ENCODE data around the gene XPO4.
"Not testable (repeated sequence)": the region's sequence is repeated elsewhere in the genome, so short reads cannot be mapped to it uniquely, and the experiment has no call there.

Gene XPO4

DNA sequence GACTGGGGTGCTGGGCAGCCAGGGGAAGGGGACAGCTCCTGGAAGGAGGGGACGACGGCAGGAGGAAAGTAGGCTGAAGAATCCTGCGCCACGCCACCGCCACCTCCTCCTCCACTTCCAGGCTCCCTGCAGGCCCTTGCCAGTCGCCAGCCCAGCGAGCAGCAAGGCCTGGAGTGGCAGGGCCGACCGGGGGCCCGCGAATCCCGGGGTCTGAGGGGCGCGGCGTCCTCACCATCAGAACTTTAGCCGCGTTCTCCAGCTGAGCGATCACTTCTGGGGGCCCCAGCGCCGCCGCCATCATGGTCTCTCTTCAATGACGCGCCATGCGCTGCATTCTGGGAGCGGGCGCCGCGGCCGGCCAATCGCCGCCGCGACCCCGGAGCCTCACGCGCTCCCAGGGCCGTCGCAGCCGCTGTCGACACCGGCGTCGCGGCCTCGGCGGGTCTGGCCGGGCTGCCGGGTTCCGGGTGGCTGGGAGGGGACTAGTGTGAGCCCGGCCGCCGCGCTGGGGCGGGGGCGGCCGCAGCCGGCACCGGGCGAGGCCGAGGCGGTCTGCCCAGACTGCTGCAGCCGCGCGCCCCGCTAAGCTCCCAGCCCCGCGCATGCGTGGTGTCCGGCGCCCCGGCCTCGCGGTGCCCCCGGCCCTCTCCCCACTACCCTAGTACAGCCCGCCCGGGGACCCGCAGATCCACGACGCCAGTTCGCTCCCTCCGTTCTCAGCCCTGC, at the start of gene XPO4:
TSS of gene XPO4 (minus strand) at position 309 of the 726 bp plus-strand sequence. CDS start at position 301, 8 bp downstream.
- Histone ChIP-seq H3K9me3 (ENCODE audit: control insufficient read depth, low read length) (no peaks in the 10 kb centered on the region), H3K27me3 (ENCODE audit: control insufficient read depth, insufficient read depth, low read length) (no peaks in the 10 kb centered on the region), H3K36me3 (ENCODE audit: control insufficient read depth, insufficient read depth, low read length) (no peaks in the 10 kb centered on the region), H3K4me3 (ENCODE audit: low read length) (peak within 1 kb of the TSS; percentile 71), H3K9ac (ENCODE audit: low read length) (peak within 1 kb of the TSS; percentile 86), H3K4me1 (ENCODE audit: control insufficient read depth, insufficient read depth, low read length) (no peaks in the 10 kb centered on the region)

- H3K27me3 ChIP-seq (ENCODE audit: control insufficient read depth, insufficient read depth, low read length), result peaks cover 11% of the 10 kb centered on the region
- not testable (repeated sequence) for H3K9ac ChIP-seq (ENCODE audit: low read length); H3K9me3 ChIP-seq (ENCODE audit: control insufficient read depth, low read length); H3K4me3 ChIP-seq (ENCODE audit: low read length); H3K4me1 ChIP-seq (ENCODE audit: control insufficient read depth, insufficient read depth, low read length); H3K36me3 ChIP-seq (ENCODE audit: control insufficient read depth, insufficient read depth, low read length)
Observed at GRCh38 chr13:20948001-20948400, 45.5 kb upstream of the XPO4 start.

- Histone ChIP-seq H3K9ac (ENCODE audit: low read length) (no peak overlapping the region), H3K9me3 (ENCODE audit: control insufficient read depth, low read length) (no peaks in the 10 kb centered on the region), H3K4me1 (ENCODE audit: control insufficient read depth, insufficient read depth, low read length) (peaks cover 8% of the 10 kb centered on the region), H3K4me3 (ENCODE audit: low read length) (no peak overlapping the region), H3K27me3 (ENCODE audit: control insufficient read depth, insufficient read depth, low read length) (peaks cover 11% of the 10 kb centered on the region), H3K36me3 (ENCODE audit: control insufficient read depth, insufficient read depth, low read length) (no peaks in the 10 kb centered on the region)
Observed at GRCh38 chr13:20945952-20946383, 43.4 kb upstream of the XPO4 start.

DNA sequence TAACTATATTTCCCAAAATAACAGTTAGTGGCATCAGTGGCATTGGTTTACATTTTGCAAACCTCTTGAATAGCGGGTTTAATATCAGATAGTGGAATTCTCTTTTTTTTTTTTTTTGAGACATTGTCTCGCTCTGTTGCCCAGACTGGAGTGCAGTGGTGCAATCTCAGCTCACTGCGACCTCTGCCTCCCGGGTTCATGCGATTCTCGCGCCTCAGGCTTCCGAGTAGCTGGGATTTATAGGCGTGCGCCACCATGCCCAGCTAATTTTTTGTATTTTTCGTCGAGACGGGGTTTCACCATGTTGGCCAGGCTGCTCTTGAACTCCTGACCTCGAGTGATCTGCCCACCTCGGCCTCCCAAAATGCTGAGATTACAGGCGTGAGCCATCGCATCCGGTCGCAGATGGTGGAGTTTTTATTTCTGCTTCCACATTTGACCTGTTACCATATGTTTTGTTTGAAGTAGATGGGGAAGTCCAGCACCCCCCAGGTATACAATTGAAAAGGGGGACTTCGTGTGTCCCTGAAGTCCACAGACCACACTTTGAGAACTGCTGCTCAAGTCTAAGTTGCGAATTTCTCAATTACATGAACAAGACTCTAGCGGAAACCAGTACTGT, 40.5 kb upstream of the XPO4 start:
- no peaks in the 10 kb centered on the region for H3K36me3 ChIP-seq (ENCODE audit: control insufficient read depth, insufficient read depth, low read length)
- H3K4me3 ChIP-seq (ENCODE audit: low read length), result no peak overlapping the region
- H3K9me3 ChIP-seq (ENCODE audit: control insufficient read depth, low read length), result no peaks in the 10 kb centered on the region
- H3K27me3 ChIP-seq (ENCODE audit: control insufficient read depth, insufficient read depth, low read length), result peaks cover 11% of the 10 kb centered on the region
- H3K9ac ChIP-seq (ENCODE audit: low read length), result no peak overlapping the region
- peaks cover 8% of the 10 kb centered on the region for H3K4me1 ChIP-seq (ENCODE audit: control insufficient read depth, insufficient read depth, low read length)

DNA sequence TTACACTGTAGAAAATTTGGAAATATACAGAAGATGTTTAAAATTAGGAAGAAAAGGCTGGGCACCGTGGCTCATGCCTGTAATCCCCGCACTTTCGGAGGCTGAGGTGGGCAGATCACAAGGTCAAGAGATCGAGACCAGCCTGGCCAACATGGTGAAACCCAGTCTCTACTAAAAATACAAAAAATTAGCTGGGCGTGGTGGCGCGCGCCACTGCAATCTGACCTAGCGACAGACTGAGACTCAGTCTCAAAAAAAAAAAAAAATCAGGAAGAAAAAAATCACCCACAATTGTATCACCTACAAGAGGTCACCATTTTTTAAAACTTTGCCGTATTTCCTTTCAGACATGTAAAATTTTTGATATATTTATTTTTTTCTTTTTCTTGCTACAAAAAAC, 38.0 kb upstream of the XPO4 start:
- not testable (repeated sequence) for H3K4me3 ChIP-seq (ENCODE audit: low read length); H3K4me1 ChIP-seq (ENCODE audit: control insufficient read depth, insufficient read depth, low read length); H3K27me3 ChIP-seq (ENCODE audit: control insufficient read depth, insufficient read depth, low read length); H3K9me3 ChIP-seq (ENCODE audit: control insufficient read depth, low read length); H3K9ac ChIP-seq (ENCODE audit: low read length); H3K36me3 ChIP-seq (ENCODE audit: control insufficient read depth, insufficient read depth, low read length)

GRCh38 chr13:20940083-20940482, 37.5 kb upstream of the XPO4 start:
- H3K9ac ChIP-seq (ENCODE audit: low read length), result no peak overlapping the region
- H3K27me3 ChIP-seq (ENCODE audit: control insufficient read depth, insufficient read depth, low read length), result peaks cover 3% of the 10 kb centered on the region
- H3K9me3 ChIP-seq (ENCODE audit: control insufficient read depth, low read length), result no peaks in the 10 kb centered on the region
- peaks cover 5% of the 10 kb centered on the region for H3K4me1 ChIP-seq (ENCODE audit: control insufficient read depth, insufficient read depth, low read length)
- H3K4me3 ChIP-seq (ENCODE audit: low read length), result no peak overlapping the region
- H3K36me3 ChIP-seq (ENCODE audit: control insufficient read depth, insufficient read depth, low read length), result no peaks in the 10 kb centered on the region

GRCh38 chr13:20939662-20940061, 37.1 kb upstream of the XPO4 start:
- Histone ChIP-seq H3K4me1 (ENCODE audit: control insufficient read depth, insufficient read depth, low read length) (peaks cover 5% of the 10 kb centered on the region), H3K9ac (ENCODE audit: low read length) (no peak overlapping the region), H3K4me3 (ENCODE audit: low read length) (no peak overlapping the region), H3K36me3 (ENCODE audit: control insufficient read depth, insufficient read depth, low read length) (no peaks in the 10 kb centered on the region), H3K27me3 (ENCODE audit: control insufficient read depth, insufficient read depth, low read length) (no peaks in the 10 kb centered on the region), H3K9me3 (ENCODE audit: control insufficient read depth, low read length) (no peaks in the 10 kb centered on the region)

GRCh38 chr13:20938302-20938701, 35.8 kb upstream of the XPO4 start:
- no peak overlapping the region for H3K9ac ChIP-seq (ENCODE audit: low read length)
- H3K4me1 ChIP-seq (ENCODE audit: control insufficient read depth, insufficient read depth, low read length), result no peaks in the 10 kb centered on the region
- no peak overlapping the region for H3K4me3 ChIP-seq (ENCODE audit: low read length)
- no peaks in the 10 kb centered on the region for H3K36me3 ChIP-seq (ENCODE audit: control insufficient read depth, insufficient read depth, low read length)
- H3K27me3 ChIP-seq (ENCODE audit: control insufficient read depth, insufficient read depth, low read length), result no peaks in the 10 kb centered on the region
- H3K9me3 ChIP-seq (ENCODE audit: control insufficient read depth, low read length), result no peaks in the 10 kb centered on the region

GRCh38 chr13:20927596-20928257, 25.2 kb upstream of the XPO4 start:
- no peak overlapping the region for H3K9ac ChIP-seq (ENCODE audit: low read length)
- H3K36me3 ChIP-seq (ENCODE audit: control insufficient read depth, insufficient read depth, low read length), result no peaks in the 10 kb centered on the region
- H3K4me1 ChIP-seq (ENCODE audit: control insufficient read depth, insufficient read depth, low read length), result no peaks in the 10 kb centered on the region
- no peak overlapping the region for H3K4me3 ChIP-seq (ENCODE audit: low read length)
- no peaks in the 10 kb centered on the region for H3K9me3 ChIP-seq (ENCODE audit: control insufficient read depth, low read length)
- no peaks in the 10 kb centered on the region for H3K27me3 ChIP-seq (ENCODE audit: control insufficient read depth, insufficient read depth, low read length)

GRCh38 chr13:20925395-20925790, 22.8 kb upstream of the XPO4 start:
- not testable (repeated sequence) for H3K4me3 ChIP-seq (ENCODE audit: low read length); H3K27me3 ChIP-seq (ENCODE audit: control insufficient read depth, insufficient read depth, low read length); H3K4me1 ChIP-seq (ENCODE audit: control insufficient read depth, insufficient read depth, low read length); H3K36me3 ChIP-seq (ENCODE audit: control insufficient read depth, insufficient read depth, low read length); H3K9ac ChIP-seq (ENCODE audit: low read length); H3K9me3 ChIP-seq (ENCODE audit: control insufficient read depth, low read length)

DNA sequence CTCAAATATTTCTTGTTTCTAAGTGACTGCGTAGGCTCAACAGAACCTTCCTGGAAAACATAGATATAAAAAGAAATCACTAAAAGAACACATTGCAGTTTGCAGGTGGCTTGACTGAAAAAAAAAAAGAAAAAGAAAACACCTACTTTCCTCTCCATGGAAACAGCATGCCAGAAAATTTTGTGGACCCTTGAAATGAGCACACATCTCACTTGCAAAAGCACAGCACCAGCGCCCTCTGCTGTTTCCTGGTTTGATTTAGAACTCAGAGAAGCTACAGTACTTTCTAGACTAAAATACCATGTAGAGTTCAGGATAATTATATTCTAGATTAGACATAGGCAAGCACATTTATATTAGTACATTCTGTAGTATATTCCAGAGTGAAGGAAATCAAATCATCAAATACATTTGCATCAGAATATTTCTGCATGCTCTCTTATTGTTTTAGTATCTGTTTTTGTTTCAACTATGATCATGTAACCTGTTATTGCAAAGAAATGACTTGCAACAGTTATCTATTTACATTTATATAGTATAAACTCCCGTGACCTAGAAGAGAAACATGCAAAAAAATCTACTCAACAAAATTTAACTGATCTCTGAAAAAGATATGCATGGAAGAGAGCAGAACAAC, 22.3 kb upstream of the XPO4 start:
- no peaks in the 10 kb centered on the region for H3K36me3 ChIP-seq (ENCODE audit: control insufficient read depth, insufficient read depth, low read length)
- H3K27me3 ChIP-seq (ENCODE audit: control insufficient read depth, insufficient read depth, low read length), result no peaks in the 10 kb centered on the region
- H3K4me3 ChIP-seq (ENCODE audit: low read length), result no peak overlapping the region
- H3K9ac ChIP-seq (ENCODE audit: low read length), result no peak overlapping the region
- H3K4me1 ChIP-seq (ENCODE audit: control insufficient read depth, insufficient read depth, low read length), result no peaks in the 10 kb centered on the region
- no peaks in the 10 kb centered on the region for H3K9me3 ChIP-seq (ENCODE audit: control insufficient read depth, low read length)

DNA sequence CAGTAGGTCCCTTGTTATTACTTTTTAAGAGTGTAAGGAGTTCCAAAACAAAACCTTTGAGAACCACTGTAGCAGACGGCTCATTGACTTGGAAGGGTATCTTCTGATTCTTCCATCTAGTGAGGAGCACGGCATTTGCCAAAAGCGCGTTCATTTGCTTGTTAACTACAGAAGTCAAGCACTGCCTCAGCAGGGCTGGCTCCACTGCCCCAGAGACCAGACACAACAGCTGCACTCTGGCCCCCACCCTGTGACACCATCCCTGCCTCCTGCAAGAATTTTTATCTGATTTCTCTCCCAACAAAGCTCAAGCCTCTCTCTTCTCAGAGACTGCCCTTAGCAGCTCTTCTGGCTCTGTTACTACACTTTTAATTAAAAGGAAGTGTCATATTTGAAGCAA, 20.7 kb upstream of the XPO4 start:
- no peaks in the 10 kb centered on the region for H3K4me1 ChIP-seq (ENCODE audit: control insufficient read depth, insufficient read depth, low read length)
- no peaks in the 10 kb centered on the region for H3K9me3 ChIP-seq (ENCODE audit: control insufficient read depth, low read length)
- H3K4me3 ChIP-seq (ENCODE audit: low read length), result no peak overlapping the region
- no peaks in the 10 kb centered on the region for H3K36me3 ChIP-seq (ENCODE audit: control insufficient read depth, insufficient read depth, low read length)
- H3K27me3 ChIP-seq (ENCODE audit: control insufficient read depth, insufficient read depth, low read length), result no peaks in the 10 kb centered on the region
- no peak overlapping the region for H3K9ac ChIP-seq (ENCODE audit: low read length)

Measured in mucosa of stomach (tissue), 1 donor.